ENCODE data around the gene OR2T34.
"Not testable (repeated sequence)": the region's sequence is repeated elsewhere in the genome, so short reads cannot be mapped to it uniquely, and the experiment has no call there.

Gene OR2T34

GRCh38 chr1:248576260-248576980 lies 1.9 kb upstream of the OR2T34 start:
- Histone ChIP-seq H3K4me3 (ENCODE audit: low read depth in 1 of 2, low read length in 1 of 2) (no peak overlapping the region), H3K4me1 (ENCODE audit: control insufficient read depth in 1 of 2, insufficient read depth in 1 of 2, low read depth in 1 of 2, low read length in 1 of 2) (no peaks in the 10 kb centered on the region), H3K27ac (no peak overlapping the region), H3K9me3 (no peaks in the 10 kb centered on the region), H3K36me3 (no peaks in the 10 kb centered on the region), H3K27me3 (no peaks in the 10 kb centered on the region)
- TF ChIP-seq CTCF (IDR thresholded peaks at IDR 0.05), result no peak

GRCh38 chr1:248573856-248574255 lies 701 bp downstream of the OR2T34 start:
- H3K4me1 ChIP-seq (ENCODE audit: control insufficient read depth in 1 of 2, insufficient read depth in 1 of 2, low read depth in 1 of 2, low read length in 1 of 2); H3K27ac ChIP-seq; H3K36me3 ChIP-seq; H3K9me3 ChIP-seq; H3K4me3 ChIP-seq (ENCODE audit: low read depth in 1 of 2, low read length in 1 of 2); H3K27me3 ChIP-seq: not testable (repeated sequence)

GRCh38 chr1:248572049-248572448 lies 2.5 kb downstream of the OR2T34 start:
- not testable (repeated sequence) for H3K27ac ChIP-seq; H3K4me3 ChIP-seq (ENCODE audit: low read depth in 1 of 2, low read length in 1 of 2); H3K9me3 ChIP-seq; H3K27me3 ChIP-seq; H3K36me3 ChIP-seq; H3K4me1 ChIP-seq (ENCODE audit: control insufficient read depth in 1 of 2, insufficient read depth in 1 of 2, low read depth in 1 of 2, low read length in 1 of 2)

- not testable (repeated sequence) for H3K4me1 ChIP-seq (ENCODE audit: control insufficient read depth in 1 of 2, insufficient read depth in 1 of 2, low read depth in 1 of 2, low read length in 1 of 2); H3K27ac ChIP-seq; H3K27me3 ChIP-seq; H3K4me3 ChIP-seq (ENCODE audit: low read depth in 1 of 2, low read length in 1 of 2); H3K9me3 ChIP-seq; H3K36me3 ChIP-seq
Observed at GRCh38 chr1:248570811-248571210, 3.7 kb downstream of the OR2T34 start.

- H3K36me3 ChIP-seq; H3K4me1 ChIP-seq (ENCODE audit: control insufficient read depth in 1 of 2, insufficient read depth in 1 of 2, low read depth in 1 of 2, low read length in 1 of 2); H3K27me3 ChIP-seq; H3K27ac ChIP-seq; H3K9me3 ChIP-seq; H3K4me3 ChIP-seq (ENCODE audit: low read depth in 1 of 2, low read length in 1 of 2): not testable (repeated sequence)
Observed at GRCh38 chr1:248569049-248569448, 5.5 kb downstream of the OR2T34 start.

GRCh38 chr1:248565530-248566373 lies 8.8 kb downstream of the OR2T34 start:
- not testable (repeated sequence) for H3K9me3 ChIP-seq; H3K36me3 ChIP-seq; H3K27ac ChIP-seq; H3K27me3 ChIP-seq; H3K4me3 ChIP-seq (ENCODE audit: low read depth in 1 of 2, low read length in 1 of 2); H3K4me1 ChIP-seq (ENCODE audit: control insufficient read depth in 1 of 2, insufficient read depth in 1 of 2, low read depth in 1 of 2, low read length in 1 of 2)

- not testable (repeated sequence) for H3K4me1 ChIP-seq (ENCODE audit: control insufficient read depth in 1 of 2, insufficient read depth in 1 of 2, low read depth in 1 of 2, low read length in 1 of 2); H3K27me3 ChIP-seq; H3K9me3 ChIP-seq; H3K4me3 ChIP-seq (ENCODE audit: low read depth in 1 of 2, low read length in 1 of 2); H3K36me3 ChIP-seq; H3K27ac ChIP-seq
Observed at GRCh38 chr1:248562672-248563071, 11.9 kb downstream of the OR2T34 start, which contains the start of gene OR2T29. TSS of gene OR2T29 (minus strand) at chr1:248562772. CDS start at chr1:248559491, 3,281 bp downstream.

- H3K27me3 ChIP-seq; H3K4me1 ChIP-seq (ENCODE audit: control insufficient read depth in 1 of 2, insufficient read depth in 1 of 2, low read depth in 1 of 2, low read length in 1 of 2); H3K9me3 ChIP-seq; H3K4me3 ChIP-seq (ENCODE audit: low read depth in 1 of 2, low read length in 1 of 2); H3K36me3 ChIP-seq; H3K27ac ChIP-seq: not testable (repeated sequence)
Observed at GRCh38 chr1:248551027-248551426, 23.5 kb downstream of the OR2T34 start.

- not testable (repeated sequence) for H3K9me3 ChIP-seq; H3K36me3 ChIP-seq; H3K4me1 ChIP-seq (ENCODE audit: control insufficient read depth in 1 of 2, insufficient read depth in 1 of 2, low read depth in 1 of 2, low read length in 1 of 2); H3K4me3 ChIP-seq (ENCODE audit: low read depth in 1 of 2, low read length in 1 of 2); H3K27me3 ChIP-seq; H3K27ac ChIP-seq
Observed at GRCh38 chr1:248547383-248547782, 27.2 kb downstream of the OR2T34 start.

- not testable (repeated sequence) for H3K27ac ChIP-seq; H3K27me3 ChIP-seq; H3K36me3 ChIP-seq; H3K4me1 ChIP-seq (ENCODE audit: control insufficient read depth in 1 of 2, insufficient read depth in 1 of 2, low read depth in 1 of 2, low read length in 1 of 2); H3K9me3 ChIP-seq; H3K4me3 ChIP-seq (ENCODE audit: low read depth in 1 of 2, low read length in 1 of 2)
Observed at GRCh38 chr1:248537449-248537848, 37.1 kb downstream of the OR2T34 start.
